RWPE2 (cell line): ENCODE measurements around the gene SIK3.

Experiments used
- ATAC-seq: fragments of 200-7000 bp; cut with Tn5 transposase; 3 replicates; pipeline ENCODE4 v1.9.1; 2021; ENCODE audit warnings: low read depth
- DNase-seq: peaks from one replicate; pipeline ENCODE4 v3.0.0-alpha.2; 2020; ENCODE audit warnings: low spot score
- H3K27ac ChIP-seq: fragments of 450-650 bp; 2 replicates; pipeline ENCODE4 v1.5.1; 2017; ENCODE audit warnings: mild to moderate bottlenecking; ENCODE audit not compliant: poor library complexity, severe bottlenecking
- H3K27me3 ChIP-seq: fragments of 250-450 bp; sonication (Bioruptor Pico); 2 replicates; pipeline ENCODE4 v1.5.1; 2021; ENCODE audit warnings: mild to moderate bottlenecking, moderate library complexity; ENCODE audit not compliant: insufficient read depth, poor library complexity, severe bottlenecking
- H3K36me3 ChIP-seq: fragments of 250-450 bp; sonication (Bioruptor Pico); 2 replicates; pipeline ENCODE4 v1.5.1; 2020; ENCODE audit warnings: low read depth, mild to moderate bottlenecking, moderate library complexity
- H3K4me1 ChIP-seq: fragments of 250-450 bp; sonication (Bioruptor Pico); 2 replicates; pipeline ENCODE4 v1.5.1; 2021; ENCODE audit warnings: mild to moderate bottlenecking, moderate library complexity; ENCODE audit not compliant: insufficient read depth, poor library complexity, severe bottlenecking
- H3K4me3 ChIP-seq: fragments of 250-450 bp; sonication (Bioruptor Pico); 2 replicates; pipeline ENCODE4 v1.5.1; 2021; ENCODE audit warnings: mild to moderate bottlenecking, moderate library complexity; ENCODE audit not compliant: severe bottlenecking
- H3K9me3 ChIP-seq: fragments of 250-450 bp; sonication (Bioruptor Pico); 2 replicates; pipeline ENCODE4 v1.5.1; 2021; ENCODE audit warnings: mild to moderate bottlenecking, moderate library complexity; ENCODE audit not compliant: severe bottlenecking
- CTCF ChIP-seq: fragments of 450-650 bp; IDR thresholded peaks from one replicate; pipeline ENCODE4 v1.5.1; 2017; ENCODE audit warnings: mild to moderate bottlenecking, moderate library complexity; ENCODE audit not compliant: poor library complexity, severe bottlenecking

Gene SIK3

GRCh38 chr11:116800610-116801009, 297.6 kb downstream of the SIK3 start:
- H3K9me3 ChIP-seq: no peaks in the 10 kb centered on the region
- no peak for DNase-seq
- H3K4me3 ChIP-seq: no peak overlapping the region
- H3K4me1 ChIP-seq: no peaks in the 10 kb centered on the region
- no peaks in the 10 kb centered on the region for H3K27me3 ChIP-seq
- no peak for ATAC-seq
- no peaks in the 10 kb centered on the region for H3K36me3 ChIP-seq
- H3K27ac ChIP-seq: no peak overlapping the region
- no peak for TF ChIP-seq CTCF

GRCh38 chr11:116798368-116798767, 299.9 kb downstream of the SIK3 start:
- Histone ChIP-seq H3K27ac (no peak overlapping the region), H3K4me1 (peaks cover 2% of the 10 kb centered on the region), H3K4me3 (no peak overlapping the region), H3K9me3 (no peaks in the 10 kb centered on the region), H3K27me3 (no peaks in the 10 kb centered on the region), H3K36me3 (no peaks in the 10 kb centered on the region)
- no peak for ATAC-seq
- TF ChIP-seq CTCF: no peak
- DNase-seq: no peak

- Histone ChIP-seq H3K27me3 (no peaks in the 10 kb centered on the region), H3K36me3 (no peaks in the 10 kb centered on the region), H3K4me1 (peaks cover 7% of the 10 kb centered on the region), H3K4me3 (no peak overlapping the region), H3K27ac (no peak overlapping the region), H3K9me3 (no peaks in the 10 kb centered on the region)
- ATAC-seq: no peak
- no peak for TF ChIP-seq CTCF
- DNase-seq: no peak
Observed at GRCh38 chr11:116797816-116798215, 300.4 kb downstream of the SIK3 start.

GRCh38 chr11:116796548-116796947, 301.7 kb downstream of the SIK3 start:
- DNase-seq (no peak), ATAC-seq (no peak)
- H3K27ac ChIP-seq: no peak overlapping the region
- H3K4me3 ChIP-seq: no peak overlapping the region
- no peaks in the 10 kb centered on the region for H3K27me3 ChIP-seq
- no peaks in the 10 kb centered on the region for H3K36me3 ChIP-seq
- peaks cover 7% of the 10 kb centered on the region for H3K4me1 ChIP-seq
- no peaks in the 10 kb centered on the region for H3K9me3 ChIP-seq
- TF ChIP-seq CTCF: no peak

- Histone ChIP-seq H3K4me3 (no peak overlapping the region), H3K36me3 (no peaks in the 10 kb centered on the region), H3K9me3 (no peaks in the 10 kb centered on the region), H3K4me1 (peaks cover 7% of the 10 kb centered on the region), H3K27ac (no peak overlapping the region), H3K27me3 (no peaks in the 10 kb centered on the region)
- no peak for DNase-seq
- TF ChIP-seq CTCF: no peak
- no peak for ATAC-seq
Observed at GRCh38 chr11:116794851-116795250, 303.4 kb downstream of the SIK3 start.
